ENCODE measurements around the gene SH2D5.

SH2D5 gene

DNA sequence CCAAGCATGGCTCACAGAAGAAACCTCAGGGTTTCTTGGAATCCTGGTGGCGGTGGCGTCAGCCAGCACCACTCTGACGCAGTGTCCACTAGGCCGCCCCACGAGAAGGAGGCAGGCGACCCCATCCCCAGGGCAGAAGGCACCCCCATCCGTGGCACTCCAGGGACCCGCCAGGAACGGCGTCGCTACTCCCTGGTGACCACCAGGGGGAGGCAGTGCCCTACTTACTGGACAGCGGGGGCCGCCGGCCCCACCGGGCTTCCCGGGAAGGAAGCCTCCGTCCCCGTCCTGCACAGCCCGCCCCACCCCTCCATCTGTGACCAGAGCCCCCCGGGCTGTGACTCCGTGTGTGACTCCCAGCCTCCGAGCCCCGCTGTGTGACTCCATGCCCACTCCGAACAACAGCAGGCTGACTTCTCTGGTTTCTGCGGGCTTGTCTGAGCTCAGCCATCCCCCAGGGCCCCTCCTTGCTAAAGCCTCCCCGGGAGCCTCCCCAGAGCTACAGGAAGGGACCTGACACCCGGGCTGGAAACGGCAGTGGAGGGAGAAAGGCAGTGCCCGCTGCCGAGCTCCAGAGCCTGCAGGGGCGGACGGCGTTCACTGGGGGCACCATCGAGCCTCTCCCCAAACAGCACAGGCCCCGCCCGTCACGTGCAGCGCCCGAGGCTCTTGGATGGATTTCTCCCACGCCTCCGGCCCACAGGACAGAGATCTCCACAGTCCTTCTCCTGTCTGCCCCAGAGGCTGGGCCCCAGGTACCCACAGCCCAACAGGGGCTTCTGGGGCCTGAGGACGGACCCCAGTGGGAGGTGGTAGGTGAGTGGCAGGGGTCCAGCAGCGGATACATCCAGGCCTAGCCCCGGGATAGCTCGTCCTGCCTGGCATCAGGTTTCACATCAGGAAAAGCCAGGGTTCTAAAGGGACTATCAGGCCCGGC lies 35.8 kb downstream of the SH2D5 start (continued):
- TF ChIP-seq ZNF658 (tag by site-specific recombination; IDR thresholded peaks at IDR 0.05) (no peak), ZNF521 (tag by site-specific recombination; IDR thresholded peaks at IDR 0.05) (no peak), ZNF366 (tag by site-specific recombination; conservative IDR thresholded peaks at IDR 0.05) (peak; percentile 40; the same call in 1 of the 2 replicates), ZNF274 (IDR thresholded peaks at IDR 0.05; ENCODE audit: low read length) (no peak), ZNF274 (tag by site-specific recombination; IDR thresholded peaks at IDR 0.05; ENCODE audit: borderline replicate concordance) (no peak), BCL11A (tag by site-specific recombination; IDR thresholded peaks at IDR 0.05; ENCODE audit: low read depth) (peak; percentile 47; the same call in 1 of the 2 replicates), ZNF223 (tag by site-specific recombination; IDR thresholded peaks at IDR 0.05) (0 out of 2 replicates have a peak, but pooled peaks have one; percentile 7), GLI4 (tag by site-specific recombination; IDR thresholded peaks at IDR 0.05) (peak; percentile 73; the same call in 1 of the 2 replicates), BCL11B (tag by site-specific recombination; IDR thresholded peaks at IDR 0.05; ENCODE audit: low read depth) (0 out of 2 replicates have a peak, but pooled peaks have one; percentile 24), ZNF341 (tag by site-specific recombination; IDR thresholded peaks at IDR 0.05; ENCODE audit: low read depth) (peak; percentile 79)
- TF ChIP-seq, protein P1, sequence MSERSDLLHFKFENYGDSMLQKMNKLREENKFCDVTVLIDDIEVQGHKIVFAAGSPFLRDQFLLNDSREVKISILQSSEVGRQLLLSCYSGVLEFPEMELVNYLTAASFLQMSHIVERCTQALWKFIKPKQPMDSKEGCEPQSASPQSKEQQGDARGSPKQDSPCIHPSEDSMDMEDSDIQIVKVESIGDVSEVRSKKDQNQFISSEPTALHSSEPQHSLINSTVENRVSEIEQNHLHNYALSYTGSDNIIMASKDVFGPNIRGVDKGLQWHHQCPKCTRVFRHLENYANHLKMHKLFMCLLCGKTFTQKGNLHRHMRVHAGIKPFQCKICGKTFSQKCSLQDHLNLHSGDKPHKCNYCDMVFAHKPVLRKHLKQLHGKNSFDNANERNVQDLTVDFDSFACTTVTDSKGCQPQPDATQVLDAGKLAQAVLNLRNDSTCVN (tag by site-specific recombination; optimal IDR thresholded peaks at IDR 0.05), result peak; percentile 44

DNA sequence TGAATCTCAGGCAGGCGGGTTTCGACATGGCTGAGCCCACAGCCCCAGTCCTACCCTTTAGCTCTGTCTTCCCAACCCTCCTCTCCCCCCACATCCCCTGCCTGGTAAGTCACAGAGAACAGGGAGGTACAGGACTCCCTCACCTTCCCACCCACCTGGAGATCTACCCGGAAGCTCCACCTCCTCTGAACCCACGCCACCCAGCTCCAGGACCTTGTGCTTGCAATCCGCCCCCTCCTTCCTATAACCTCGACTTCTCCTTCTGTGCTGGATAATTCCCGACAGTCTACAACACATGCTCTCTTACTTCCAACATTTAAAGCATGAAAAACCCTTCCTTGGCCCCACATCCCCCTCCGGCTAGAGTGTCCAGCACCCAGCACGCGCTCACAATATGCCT lies 37.0 kb downstream of the SH2D5 start:
- Histone ChIP-seq H3K27ac (ENCODE audit: extremely low read depth, low read depth, low read length) (no peak overlapping the region), H3K4me1 (ENCODE audit: control insufficient read depth, insufficient read depth, low read length) (no peaks in the 10 kb centered on the region), H3K9me3 (ENCODE audit: control insufficient read depth, insufficient read depth, low read depth, low read length) (no peaks in the 10 kb centered on the region), H3K36me3 (ENCODE audit: control insufficient read depth in 2 of 2, insufficient read depth in 1 of 2, low read length in 2 of 2) (no peaks in the 10 kb centered on the region; a peak in 1 of 3 replicates), H3K4me3 (ENCODE audit: low read depth, low read length) (no peak overlapping the region)
- POLR2A ChIA-PET, result no interaction called here
- TF ChIP-seq EGR2 (tag by site-specific recombination; IDR thresholded peaks at IDR 0.05; ENCODE audit: low read depth) (peak; percentile 88), ZFHX2 (tag by site-specific recombination; conservative IDR thresholded peaks at IDR 0.05) (peak; percentile 67), ZNF560 (tag by site-specific recombination; IDR thresholded peaks at IDR 0.05; ENCODE audit: borderline replicate concordance) (no peak)
- CTCF ChIA-PET, result interaction anchor here (0.6 to 4.9 kb wide), 8 partner anchors 10 to 559 kb away, joined by 3 to 63 read pairs (median 4); partner anchors contain the start of gene SH2D5

DNA sequence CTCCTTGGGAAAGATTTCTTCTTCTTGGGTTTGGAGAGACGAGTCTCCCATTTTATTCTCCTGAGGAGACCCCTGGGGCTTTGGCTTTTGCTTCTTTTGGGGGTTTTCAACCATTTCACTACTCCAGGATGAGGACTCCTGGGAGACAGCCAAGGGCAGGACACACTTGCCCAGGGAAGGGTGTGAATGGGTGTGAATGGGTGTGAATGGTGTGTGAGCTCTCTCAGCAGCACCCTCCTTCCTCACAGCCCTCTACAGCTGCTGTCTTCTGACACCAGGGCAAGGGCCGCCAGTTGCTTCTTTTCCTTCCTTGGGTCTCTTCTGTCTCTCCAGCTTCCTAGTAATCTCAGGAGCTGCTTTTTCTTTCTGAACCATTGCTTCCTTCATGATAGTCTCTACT lies 38.9 kb downstream of the SH2D5 start:
- CTCF ChIA-PET, result interaction anchor here (0.7 to 1.1 kb wide), 3 partner anchors 10 to 151 kb away, joined by 3 read pairs; partner anchors contain the start of gene SH2D5
- TF ChIP-seq SALL2 (tag by site-specific recombination; IDR thresholded peaks at IDR 0.05; ENCODE audit: borderline replicate concordance) (no peak), GFI1B (tag by site-specific recombination; IDR thresholded peaks at IDR 0.05) (no peak), ZNF426 (tag by site-specific recombination; IDR thresholded peaks at IDR 0.05) (no peak), ZNF629 (tag by site-specific recombination; IDR thresholded peaks at IDR 0.05) (no peak), ZNF16 (tag by site-specific recombination; IDR thresholded peaks at IDR 0.05; ENCODE audit: low read depth) (no peak), ZNF174 (tag by site-specific recombination; IDR thresholded peaks at IDR 0.05) (no peak), SCRT2 (tag by site-specific recombination; IDR thresholded peaks at IDR 0.05) (no peak), ZNF624 (tag by site-specific recombination; IDR thresholded peaks at IDR 0.05) (no peak), ZNF626 (tag by site-specific recombination; IDR thresholded peaks at IDR 0.05) (no peak), BCL11B (tag by site-specific recombination; IDR thresholded peaks at IDR 0.05; ENCODE audit: low read depth) (no peak)
- TF ChIP-seq, protein P2, sequence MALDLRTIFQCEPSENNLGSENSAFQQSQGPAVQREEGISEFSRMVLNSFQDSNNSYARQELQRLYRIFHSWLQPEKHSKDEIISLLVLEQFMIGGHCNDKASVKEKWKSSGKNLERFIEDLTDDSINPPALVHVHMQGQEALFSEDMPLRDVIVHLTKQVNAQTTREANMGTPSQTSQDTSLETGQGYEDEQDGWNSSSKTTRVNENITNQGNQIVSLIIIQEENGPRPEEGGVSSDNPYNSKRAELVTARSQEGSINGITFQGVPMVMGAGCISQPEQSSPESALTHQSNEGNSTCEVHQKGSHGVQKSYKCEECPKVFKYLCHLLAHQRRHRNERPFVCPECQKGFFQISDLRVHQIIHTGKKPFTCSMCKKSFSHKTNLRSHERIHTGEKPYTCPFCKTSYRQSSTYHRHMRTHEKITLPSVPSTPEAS (tag by site-specific recombination; IDR thresholded peaks at IDR 0.05), result no peak
- TF ChIP-seq, protein P1 (tag by site-specific recombination; optimal IDR thresholded peaks at IDR 0.05), result no peak
- TF ChIP-seq, protein P3, sequence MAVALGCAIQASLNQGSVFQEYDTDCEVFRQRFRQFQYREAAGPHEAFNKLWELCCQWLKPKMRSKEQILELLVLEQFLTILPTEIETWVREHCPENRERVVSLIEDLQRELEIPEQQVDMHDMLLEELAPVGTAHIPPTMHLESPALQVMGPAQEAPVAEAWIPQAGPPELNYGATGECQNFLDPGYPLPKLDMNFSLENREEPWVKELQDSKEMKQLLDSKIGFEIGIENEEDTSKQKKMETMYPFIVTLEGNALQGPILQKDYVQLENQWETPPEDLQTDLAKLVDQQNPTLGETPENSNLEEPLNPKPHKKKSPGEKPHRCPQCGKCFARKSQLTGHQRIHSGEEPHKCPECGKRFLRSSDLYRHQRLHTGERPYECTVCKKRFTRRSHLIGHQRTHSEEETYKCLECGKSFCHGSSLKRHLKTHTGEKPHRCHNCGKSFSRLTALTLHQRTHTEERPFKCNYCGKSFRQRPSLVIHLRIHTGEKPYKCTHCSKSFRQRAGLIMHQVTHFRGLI (tag by site-specific recombination; IDR thresholded peaks at IDR 0.05), result no peak
- TF ChIP-seq, protein P4, sequence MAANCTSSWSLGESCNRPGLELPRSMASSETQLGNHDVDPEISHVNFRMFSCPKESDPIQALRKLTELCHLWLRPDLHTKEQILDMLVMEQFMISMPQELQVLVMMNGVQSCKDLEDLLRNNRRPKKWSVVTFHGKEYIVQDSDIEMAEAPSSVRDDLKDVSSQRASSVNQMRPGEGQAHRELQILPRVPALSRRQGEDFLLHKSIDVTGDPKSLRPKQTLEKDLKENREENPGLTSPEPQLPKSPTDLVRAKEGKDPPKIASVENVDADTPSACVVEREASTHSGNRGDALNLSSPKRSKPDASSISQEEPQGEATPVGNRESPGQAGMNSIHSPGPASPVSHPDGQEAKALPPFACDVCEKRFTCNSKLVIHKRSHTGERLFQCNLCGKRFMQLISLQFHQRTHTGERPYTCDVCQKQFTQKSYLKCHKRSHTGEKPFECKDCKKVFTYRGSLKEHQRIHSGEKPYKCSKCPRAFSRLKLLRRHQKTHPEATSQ (tag by site-specific recombination; IDR thresholded peaks at IDR 0.05), result no peak

More for the DNA sequence above, 38.9 kb downstream of the SH2D5 start:
- Histone ChIP-seq H3K36me3 (ENCODE audit: control insufficient read depth in 2 of 2, insufficient read depth in 1 of 2, low read length in 2 of 2) (peaks cover 0 to 6% of the 10 kb centered on the region in 2 experiments; a peak in 2 of 3 replicates), H3K9me3 (ENCODE audit: control insufficient read depth, insufficient read depth, low read depth, low read length) (no peaks in the 10 kb centered on the region), H3K27ac (ENCODE audit: extremely low read depth, low read depth, low read length) (no peak overlapping the region), H3K4me1 (ENCODE audit: control insufficient read depth, insufficient read depth, low read length) (no peaks in the 10 kb centered on the region), H3K4me3 (ENCODE audit: low read depth, low read length) (no peak overlapping the region)
- POLR2A ChIA-PET, result no interaction called here
